Astrocyte of the hippocampus (primary cell): Measurements from ENCODE around the gene WDR38.
"Not testable (repeated sequence)": the region's sequence is repeated elsewhere in the genome, so short reads cannot be mapped to it uniquely, and the experiment has no call there.

Source experiments
- DNase-seq: peaks from one replicate; pipeline ENCODE4 v3.0.0; 2011; ENCODE audit warnings: low read depth, low spot score

Gene WDR38

GRCh38 chr9:124831642-124832364 is 21.5 kb upstream of the WDR38 start:
- no peak for DNase-seq

DNA sequence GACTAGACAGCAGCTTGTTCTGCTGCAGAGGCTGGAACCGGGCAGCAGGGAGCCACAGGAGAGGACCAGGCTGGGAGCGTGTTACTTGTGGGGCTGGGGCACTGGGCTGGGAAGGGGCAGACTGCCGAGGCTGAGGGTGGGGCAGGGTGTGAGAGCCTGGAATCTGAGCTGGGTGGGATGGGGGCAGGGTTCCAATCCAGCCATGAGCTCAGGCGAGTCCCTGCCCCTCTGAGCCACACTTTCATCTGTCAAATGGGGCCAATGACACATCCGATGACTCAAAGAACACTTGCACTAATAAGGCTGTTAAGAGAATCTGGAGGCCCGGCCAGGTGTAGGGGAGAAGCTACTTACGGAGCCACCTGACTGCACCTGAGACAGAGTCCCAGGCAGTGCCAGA is 18.7 kb upstream of the WDR38 start:
- DNase-seq, result peak; percentile 78

- DNase-seq, result peak; percentile 95
Observed at GRCh38 chr9:124835026-124835557, 18.2 kb upstream of the WDR38 start.

DNA sequence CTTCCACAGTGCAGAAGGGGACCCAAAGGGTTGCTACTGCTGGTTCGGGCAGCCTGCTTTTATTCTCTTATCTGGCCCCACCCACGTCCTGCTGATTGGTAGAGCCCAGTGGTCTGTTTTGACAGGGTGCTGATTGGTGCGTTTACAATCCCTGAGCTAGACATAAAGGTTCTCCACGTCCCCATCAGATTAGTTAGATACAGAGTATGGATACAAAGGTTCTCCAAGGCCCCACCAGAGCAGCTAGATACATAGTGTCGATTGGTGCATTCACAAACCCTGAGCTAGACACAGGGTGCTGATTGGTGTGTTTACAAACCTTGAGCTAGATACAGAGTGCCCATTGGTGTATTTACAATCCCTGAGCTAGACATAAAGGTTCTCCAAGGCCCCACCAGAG is 15.1 kb upstream of the WDR38 start:
- DNase-seq, result not testable (repeated sequence)

- DNase-seq, result not testable (repeated sequence)
Observed at GRCh38 chr9:124838567-124839275, 14.5 kb upstream of the WDR38 start.

DNA sequence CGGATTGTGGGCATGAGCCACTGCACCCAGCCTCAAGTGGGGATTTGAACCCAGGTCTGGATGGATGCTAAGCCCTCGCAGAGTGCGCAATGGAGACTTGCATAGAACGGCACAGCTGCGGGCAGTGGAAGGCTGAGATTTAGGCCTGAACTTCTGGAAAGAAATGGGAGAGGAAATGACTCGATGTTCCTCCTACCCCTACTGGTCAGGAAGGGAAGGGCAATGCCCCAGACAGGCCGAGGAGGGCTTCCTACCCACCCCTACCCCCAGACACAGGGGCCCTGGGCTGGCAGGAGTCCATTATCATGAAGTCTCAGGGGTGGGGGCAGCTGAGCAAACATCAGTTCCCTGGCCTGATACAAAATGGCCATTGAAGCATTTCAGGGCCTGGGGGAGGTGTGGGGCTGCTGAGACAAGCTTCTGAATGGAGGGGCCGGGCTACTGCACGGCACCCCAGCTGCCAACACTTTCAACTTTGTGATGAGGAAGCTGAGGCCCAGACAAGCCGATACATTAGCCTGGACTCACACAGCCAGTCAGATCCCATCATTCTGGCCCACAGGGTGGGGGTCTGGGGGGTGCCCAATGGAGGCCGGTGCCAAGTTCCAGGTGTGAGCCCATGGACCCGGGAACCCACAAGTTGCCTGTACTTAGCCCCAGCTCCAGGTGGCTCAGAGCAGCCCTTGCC is 13.5 kb upstream of the WDR38 start:
- peak; percentile 48 for DNase-seq

- DNase-seq, result no peak
Observed at GRCh38 chr9:124840300-124840833, 12.9 kb upstream of the WDR38 start.

DNA sequence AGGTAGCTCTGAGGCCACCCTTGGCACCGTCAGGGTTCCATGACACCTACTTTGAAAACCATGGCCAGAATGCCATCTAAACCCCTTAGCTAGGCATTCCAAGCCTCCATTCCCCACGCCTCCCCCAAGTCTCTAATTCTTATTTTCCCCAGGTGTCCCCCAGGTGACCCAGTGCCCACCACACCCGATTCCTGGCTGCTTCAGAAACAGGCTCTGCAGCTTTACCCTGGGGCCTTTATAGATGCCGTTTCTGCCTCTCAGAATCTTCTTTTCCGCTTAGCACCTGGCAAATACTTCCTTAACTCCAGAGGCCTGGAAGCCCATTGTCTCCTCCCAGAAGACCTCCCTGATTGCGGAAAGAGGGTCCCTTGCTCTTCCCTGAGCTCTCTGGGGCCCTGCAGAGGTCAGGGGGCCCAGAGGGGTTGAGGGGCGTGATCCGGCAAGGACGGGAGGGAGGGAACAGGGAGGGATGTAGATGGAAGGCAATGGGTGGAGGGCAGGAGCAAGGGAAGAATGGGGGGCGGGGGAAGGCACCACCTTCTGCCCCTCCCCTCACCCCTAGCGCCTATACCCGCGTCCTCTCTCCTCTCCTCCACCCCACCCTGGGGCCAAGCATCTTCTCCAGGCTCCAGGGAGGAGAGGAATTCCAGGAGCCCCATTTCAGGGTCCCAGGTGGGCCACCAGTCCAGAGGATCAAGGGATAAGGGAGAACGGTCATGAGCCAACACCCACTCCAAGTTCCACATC is 12.0 kb upstream of the WDR38 start:
- DNase-seq, result no peak

DNA sequence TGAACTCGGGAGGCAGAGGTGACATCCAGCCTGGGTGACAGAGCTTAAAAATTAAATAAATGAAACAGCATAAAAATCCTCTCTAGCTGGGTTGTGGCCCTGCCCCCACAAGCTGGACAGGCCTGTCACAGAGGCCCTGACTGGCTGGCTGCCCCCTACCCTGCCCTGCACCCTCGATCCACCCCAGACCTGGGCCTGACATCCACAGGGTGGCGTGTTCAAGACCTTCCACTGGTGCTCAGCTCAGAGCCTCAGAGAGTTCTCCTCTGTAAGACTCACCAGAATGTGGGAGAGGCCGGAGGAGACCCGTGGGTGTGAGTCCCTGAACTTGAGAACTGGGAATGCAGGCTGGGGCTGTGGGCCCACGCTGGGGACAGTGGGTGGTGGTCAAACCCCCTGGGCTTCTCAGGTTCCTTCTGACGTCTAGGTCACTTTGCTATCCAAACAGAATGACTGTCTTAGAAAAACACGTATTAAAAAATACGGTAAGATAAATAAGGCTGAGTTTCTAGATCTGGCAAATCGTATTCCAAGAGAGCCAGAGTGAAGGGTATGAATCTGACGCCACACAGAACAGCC is 9.7 kb upstream of the WDR38 start:
- no peak for DNase-seq

DNA sequence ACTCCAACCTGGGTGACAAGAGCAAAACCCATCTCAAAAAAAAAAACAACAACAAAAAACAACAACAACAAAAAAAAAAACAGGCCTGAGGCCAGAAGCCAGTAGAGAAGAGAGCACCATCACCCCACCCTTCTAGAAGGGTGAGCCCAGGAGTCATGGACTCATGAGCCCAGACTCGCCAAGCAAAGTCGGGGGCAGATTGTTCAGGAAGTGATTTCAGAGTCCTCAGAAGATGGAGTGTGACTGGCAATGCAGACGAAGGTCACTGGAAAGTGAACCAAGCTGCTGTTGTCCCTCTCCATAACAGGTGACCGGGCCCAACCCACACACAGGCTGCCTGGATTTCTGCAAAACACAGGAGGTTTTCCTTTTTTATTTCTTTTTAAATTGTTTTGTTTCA is 9.0 kb upstream of the WDR38 start:
- no peak for DNase-seq

DNA sequence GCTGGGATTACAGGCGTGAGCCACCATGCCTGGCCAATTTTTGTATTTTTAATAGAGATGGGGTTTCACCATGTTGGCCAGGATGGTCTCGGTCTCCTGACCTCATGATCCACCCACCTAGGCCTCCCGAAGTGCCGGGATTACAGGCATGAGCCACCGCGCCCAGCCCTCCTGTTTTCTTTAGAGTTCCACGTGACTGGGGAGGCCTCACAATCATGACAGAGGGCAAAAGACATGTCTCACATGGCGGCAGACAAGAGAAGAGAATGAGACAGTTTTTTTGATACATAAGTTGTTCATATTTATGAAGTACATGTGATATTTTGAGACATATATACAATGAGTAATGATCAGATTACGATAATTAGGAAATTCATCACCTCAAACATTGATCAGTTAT is 6.8 kb upstream of the WDR38 start:
- not testable (repeated sequence) for DNase-seq

DNA sequence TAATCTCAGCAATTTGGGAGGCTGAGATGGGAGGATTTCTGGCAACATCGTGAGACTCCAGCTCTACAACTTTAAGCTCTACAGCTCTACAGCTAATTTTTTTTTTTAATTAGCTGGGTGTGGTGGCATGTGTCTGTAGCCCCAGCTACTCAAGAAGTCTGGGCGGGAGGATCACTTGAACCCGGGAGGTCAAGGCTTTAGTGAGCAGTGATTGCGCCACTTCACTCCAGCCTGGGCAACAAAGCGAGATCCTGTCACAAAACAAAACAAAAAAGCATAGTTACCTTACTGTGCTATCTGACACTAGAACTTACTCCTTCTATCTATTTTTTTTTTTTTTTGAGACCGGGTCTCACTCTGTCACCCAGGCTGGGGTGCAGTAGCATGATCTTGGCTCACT is 6.3 kb upstream of the WDR38 start:
- no peak for DNase-seq

DNA sequence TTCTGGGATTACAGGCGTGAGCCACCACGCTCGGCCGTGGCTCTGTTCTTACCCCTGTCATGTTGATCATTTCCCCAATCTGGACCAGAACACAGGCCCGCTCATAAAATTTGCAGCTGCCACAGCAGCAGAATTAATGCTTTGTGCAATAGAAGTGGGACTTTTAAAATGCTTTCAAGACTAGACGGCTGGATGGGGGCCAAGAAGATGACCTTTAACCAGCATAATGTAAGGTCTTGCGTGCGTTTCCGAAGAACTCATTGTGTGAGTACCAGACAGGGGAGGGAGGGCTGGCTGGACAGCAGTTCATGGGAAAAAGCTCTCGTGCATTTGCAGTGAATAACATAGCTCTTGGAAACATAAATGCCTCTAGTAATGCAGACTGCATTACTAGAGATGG is 3.5 kb upstream of the WDR38 start:
- DNase-seq, result peak; percentile 77

DNA sequence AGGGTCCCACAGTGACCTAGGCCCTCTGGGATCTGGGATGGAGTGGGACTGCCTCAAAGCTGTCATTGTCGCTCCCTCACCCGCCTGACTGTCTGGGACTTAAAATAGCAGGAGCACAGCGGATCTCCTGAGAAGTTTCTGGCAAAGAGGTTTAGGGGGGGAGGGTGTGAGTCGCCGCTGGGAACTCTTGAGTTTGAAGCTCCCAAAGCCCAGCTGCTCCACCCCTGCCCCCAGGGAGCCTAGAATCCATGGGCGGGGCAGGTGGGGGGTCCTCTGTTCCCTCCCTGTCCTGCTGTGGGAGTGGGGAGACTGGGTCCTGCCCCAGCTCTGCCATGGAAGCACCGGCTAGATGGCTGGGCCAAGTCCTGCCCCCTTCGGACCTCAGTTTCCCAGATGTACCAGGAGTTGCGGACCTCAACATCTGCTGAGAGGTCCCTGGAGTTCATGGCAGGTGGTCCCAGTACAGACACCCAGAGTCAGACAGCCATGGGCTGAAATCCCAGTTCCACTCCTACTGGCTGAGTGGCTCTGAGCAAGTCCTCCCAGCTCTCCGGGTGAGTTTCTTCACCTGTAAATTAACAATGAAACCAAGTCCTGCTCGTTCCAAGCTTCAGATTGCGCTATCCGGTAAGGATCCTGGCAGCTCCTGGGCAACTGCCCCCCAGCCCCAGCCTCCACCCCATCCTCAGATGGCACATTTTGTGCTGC is 985 bp upstream of the WDR38 start:
- DNase-seq, result no peak

DNA sequence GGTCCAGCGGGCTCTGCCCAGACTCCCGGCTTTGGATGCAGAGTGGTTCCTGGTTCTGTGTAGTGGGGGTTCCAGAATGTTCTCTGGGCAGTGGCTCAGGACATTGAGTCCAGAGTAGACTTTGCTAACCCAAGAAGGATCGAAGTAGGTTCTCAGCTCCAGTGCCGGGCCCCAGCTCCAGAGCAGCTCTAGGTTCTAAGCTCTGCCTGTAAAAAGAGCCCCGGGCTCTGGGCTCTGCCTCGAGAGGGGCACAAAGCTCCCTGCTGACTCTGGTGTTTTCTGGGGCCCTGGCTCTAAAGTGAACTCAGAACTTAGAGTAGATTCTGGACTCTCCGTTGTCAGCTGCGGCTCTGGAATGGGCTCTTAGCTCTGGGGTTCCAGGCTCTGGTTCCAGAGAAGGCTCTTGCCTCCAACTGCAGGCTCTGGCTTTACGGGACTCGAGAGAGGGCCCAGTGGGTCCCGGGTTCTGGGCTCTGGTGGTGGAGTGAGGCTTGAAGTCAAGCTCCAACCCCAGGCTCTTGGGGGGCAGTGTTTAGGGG is 414 bp downstream of the WDR38 start:
- no peak for DNase-seq

- no peak for DNase-seq
Observed at GRCh38 chr9:124854161-124854560, 901 bp downstream of the WDR38 start.

- no peak for DNase-seq
Observed at GRCh38 chr9:124854822-124855221, 1.6 kb downstream of the WDR38 start.

DNA sequence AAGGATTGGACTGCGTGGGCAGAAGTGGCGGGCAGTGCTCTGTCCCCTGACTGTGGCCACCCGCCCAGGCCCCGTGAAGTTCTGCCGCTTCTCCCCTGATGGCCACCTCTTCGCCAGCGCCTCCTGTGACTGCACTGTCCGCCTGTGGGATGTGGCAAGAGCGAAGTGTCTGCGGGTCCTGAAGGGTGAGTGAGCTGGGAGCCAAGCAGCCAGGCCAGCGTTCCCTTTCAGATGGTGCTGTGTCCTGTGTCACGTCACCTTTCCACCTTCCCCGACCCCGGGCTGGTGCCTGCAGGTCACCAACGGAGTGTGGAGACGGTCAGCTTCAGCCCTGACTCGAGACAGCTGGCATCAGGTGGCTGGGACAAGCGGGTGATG is 2.3 kb downstream of the WDR38 start:
- DNase-seq, result no peak

DNA sequence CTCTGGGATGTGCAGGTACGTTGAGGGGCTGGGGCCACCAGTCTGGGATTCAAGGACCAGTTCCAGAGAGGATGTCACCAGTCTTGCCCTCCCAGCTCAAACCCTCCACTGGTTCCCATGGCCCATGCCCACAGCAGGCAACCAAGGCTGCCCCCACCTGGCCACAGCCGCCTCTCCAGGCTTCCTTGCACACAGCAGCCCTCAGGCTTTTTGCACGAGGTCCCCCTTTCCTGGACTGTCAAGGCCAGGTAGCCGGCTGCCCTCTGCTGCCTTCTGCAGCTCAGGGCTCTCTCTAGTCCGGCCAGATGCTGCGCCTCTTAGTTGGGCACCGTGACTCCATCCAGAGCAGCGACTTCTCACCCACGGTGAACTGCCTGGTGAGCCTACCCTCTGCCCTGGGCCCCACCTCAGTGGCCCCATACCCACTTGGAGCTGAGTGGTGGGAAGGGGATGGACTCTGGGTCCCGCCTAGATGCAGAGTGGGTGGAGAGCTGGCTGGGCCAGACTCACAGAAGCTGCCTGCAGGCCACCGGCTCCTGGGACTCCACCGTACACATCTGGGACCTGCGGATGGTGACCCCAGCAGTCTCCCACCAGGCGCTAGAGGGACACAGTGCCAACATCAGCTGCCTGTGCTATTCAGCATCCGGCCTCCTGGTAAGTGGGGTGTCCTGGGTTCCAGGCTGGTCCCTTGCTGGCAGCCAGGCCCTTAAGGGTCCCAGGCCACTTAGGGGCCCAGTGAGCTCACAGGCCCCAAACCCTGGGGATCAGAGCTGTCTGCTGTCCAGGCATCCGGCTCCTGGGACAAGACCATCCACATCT is 2.9 kb downstream of the WDR38 start:
- peak; percentile 50 for DNase-seq
